GM18907 (cell line): Measurements from ENCODE around the gene RASGRP1.
A peak's percentile ranks its signal among the peaks of the same experiment; 100 is the strongest.

ENCODE experiments used
- ATAC-seq: cut with Tn5 transposase; IDR thresholded peaks from one replicate; pipeline ENCODE4 v1.9.1; 2021; ENCODE audit warnings: mild to moderate bottlenecking, moderate library complexity; ENCODE audit not compliant: unreplicated experiment

The RASGRP1 gene

GRCh38 chr15:38463893-38464292 lies 100.7 kb downstream of the RASGRP1 start:
- ATAC-seq, result no peak

DNA sequence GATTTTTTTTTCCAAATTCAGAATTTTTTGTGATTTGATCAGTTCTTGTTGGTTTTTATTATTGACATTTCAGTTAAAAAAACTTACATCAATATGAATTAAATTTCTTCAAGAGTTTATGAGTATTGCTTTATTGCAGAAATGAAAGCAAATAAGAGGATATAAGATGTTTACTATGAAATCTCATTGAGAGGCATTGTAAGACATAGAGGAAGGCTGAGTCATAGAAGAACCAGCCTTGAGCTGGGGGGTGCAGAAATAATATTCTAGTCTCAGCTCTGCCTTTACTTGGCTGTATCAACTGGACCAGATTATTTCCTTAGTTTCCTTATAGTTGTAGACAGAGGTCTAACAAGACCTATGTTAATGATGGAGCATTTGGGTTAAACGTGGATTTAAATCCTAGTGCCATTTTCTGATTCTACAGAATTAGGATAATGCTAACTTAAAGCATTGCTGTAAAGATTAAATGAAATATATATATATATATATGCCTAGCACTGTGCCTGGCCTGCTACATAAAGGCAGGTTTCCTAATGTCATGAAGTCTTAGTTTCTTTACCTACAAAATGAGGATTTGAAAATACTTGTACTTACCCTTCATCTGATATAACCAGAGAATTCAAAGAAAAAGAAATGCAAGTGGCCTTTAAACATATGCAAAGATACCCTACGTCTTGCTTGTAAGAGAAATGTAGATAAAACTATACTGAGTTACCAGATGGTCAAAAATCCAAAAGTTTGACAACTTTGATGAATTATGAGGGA lies 103.4 kb downstream of the RASGRP1 start:
- ATAC-seq, result peak; percentile 70

DNA sequence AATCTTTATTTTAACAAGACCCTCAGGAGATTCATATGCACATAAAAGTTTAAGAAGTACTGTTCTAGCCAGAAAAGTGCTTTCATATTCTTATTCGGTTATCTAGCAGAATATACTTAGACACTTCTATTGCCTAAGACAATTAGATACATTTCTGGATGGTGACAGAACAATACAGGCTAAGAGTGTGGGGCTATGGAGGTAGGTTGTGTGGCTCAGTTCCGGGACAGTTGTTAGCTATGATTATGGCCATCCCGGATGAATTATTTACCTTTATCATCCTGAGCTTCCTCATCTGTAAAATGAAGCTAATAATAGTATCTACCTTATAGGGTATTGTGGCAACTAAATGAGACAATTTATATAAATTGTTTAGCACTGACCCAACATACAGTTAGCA lies 104.1 kb downstream of the RASGRP1 start:
- no peak for ATAC-seq

GRCh38 chr15:38459480-38459879 lies 105.1 kb downstream of the RASGRP1 start:
- ATAC-seq, result no peak

GRCh38 chr15:38458646-38459045 lies 106.0 kb downstream of the RASGRP1 start:
- ATAC-seq, result no peak

- ATAC-seq, result no peak
These were observed 109.5 kb downstream of the RASGRP1 start for GRCh38 chr15:38455092-38455491.

- peak; percentile 27 for ATAC-seq
These were observed 109.9 kb downstream of the RASGRP1 start for GRCh38 chr15:38454696-38455090.

GRCh38 chr15:38453971-38454695 lies 110.5 kb downstream of the RASGRP1 start, which contains the start of gene FAM98B:
TSS of gene FAM98B (plus strand) at chr15:38454127. CDS start at chr15:38454162, 35 bp downstream.
- ATAC-seq, result peak; percentile 92

DNA sequence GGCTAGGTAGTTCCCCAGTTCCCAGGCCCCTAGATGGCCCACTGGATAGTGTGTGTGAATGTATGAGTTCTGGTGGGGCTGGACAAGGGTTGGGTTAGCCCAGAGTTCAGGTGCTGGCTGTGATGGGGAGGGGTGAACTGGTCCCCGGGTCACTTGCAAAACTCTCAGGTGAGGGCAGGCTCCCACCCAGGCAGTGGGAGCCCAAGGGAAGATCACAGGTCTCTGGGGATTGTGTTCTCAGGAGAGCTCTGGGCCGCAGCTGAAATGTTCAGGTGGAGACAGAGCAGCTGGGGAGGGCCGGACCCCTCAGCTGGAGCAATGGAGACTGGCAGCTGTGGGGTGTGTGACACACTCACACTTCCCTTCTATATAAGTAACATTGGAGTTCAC lies 123.5 kb downstream of the RASGRP1 start:
- ATAC-seq, result no peak

DNA sequence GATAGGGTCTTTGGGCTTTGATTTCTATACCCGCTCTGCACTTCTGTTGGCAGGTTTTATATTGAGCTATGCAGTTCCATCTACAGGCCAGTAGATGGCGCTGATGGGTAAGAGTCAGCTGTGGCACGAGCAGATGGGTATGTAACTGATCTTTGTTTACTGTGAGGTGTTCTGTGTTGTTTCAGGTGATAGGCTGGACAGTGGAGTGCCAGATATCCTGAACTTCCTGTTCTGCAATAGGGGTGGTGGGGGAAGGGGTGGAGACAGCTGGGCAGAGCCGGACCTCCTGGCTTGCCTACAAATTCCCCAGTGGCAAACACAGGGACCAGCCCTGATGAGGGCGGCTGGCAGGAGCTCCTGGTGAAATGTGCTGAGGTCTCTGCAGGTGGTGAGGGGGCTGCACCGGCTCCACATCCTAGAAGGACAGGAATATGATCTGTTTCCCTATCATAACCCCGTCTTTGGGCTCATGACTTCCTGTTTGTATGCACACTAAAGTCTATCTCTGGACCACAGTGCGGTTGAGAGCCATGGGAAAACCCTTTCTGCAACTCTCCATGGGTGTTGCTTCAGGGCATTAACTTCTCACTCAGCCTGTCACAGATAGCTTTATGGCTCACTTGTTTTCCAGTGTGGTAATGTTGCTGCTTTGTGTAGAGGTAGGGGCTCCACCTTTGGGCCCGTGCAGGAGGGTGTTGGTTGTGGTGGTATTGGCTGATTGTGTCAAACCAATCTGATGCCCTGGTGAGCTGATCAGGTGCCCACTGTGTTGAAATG lies 124.1 kb downstream of the RASGRP1 start:
- peak; percentile 81 for ATAC-seq
